Choroid plexus epithelial cell (primary cell): ENCODE data around the gene BCR.

Source experiments
- DNase-seq: peaks from one replicate; pipeline ENCODE4 v3.0.0-alpha.2; 2010; ENCODE audit warnings: low read depth
- H3K4me3 ChIP-seq: 2 replicates; pipeline ENCODE4 v1.5.1; 2011; ENCODE audit warnings: low read depth, mild to moderate bottlenecking, control low read depth, low read length, moderate library complexity
- CTCF ChIP-seq: conservative IDR thresholded peaks from 2 replicates; pipeline ENCODE4 v1.5.1; 2011; ENCODE audit warnings: low read depth, mild to moderate bottlenecking, control low read depth, inconsistent platforms, low read length, moderate library complexity

Gene BCR

DNA sequence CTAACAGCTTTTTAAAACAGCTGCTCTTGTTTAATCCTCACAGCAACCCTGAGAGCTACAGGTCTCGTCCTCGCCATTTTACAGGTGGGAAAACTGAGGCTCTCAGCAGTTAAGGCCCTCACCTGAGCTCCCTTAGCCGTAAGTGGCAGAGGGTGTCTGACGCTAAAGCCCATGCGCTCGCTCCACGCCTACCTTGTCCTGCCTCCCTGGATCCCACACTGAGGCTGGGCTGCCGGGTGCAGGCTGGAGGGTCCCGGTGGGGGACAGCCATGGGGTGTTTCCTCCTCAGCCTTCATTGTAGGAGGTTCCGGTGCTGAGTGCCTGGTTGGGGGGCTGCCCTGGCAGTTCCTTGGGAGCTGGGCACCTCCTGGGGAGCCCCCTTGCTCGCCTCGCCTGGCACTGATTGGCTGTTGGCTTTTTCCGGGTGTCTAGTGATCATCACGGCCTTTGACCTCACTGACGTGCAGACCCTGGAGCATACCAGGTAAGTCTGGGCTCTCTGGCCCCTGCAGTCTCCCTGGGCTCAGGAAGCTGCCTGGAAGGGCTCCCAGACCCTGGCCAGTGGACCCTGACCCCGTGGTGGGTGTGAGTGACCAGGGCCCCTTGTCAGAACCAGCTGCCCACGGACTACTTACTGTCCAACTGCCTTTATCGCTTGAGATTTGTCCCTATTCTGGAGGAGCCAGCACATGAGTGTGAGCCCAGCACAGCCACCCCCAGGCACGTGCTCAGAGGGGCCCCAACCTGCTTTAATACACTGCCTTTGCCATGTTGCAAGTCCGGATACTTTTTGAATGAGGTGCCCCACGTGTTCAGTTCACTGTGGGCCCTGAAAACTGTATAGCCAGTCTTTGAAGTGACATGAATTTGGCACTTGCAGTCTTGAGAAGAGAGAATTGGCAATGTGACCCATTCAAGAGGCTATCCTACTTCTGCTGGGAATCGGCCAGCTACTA, 22.5 kb upstream of the BCR start:
- DNase-seq: no peak
- no peak overlapping the region for H3K4me3 ChIP-seq
- TF ChIP-seq CTCF: no peak

DNA sequence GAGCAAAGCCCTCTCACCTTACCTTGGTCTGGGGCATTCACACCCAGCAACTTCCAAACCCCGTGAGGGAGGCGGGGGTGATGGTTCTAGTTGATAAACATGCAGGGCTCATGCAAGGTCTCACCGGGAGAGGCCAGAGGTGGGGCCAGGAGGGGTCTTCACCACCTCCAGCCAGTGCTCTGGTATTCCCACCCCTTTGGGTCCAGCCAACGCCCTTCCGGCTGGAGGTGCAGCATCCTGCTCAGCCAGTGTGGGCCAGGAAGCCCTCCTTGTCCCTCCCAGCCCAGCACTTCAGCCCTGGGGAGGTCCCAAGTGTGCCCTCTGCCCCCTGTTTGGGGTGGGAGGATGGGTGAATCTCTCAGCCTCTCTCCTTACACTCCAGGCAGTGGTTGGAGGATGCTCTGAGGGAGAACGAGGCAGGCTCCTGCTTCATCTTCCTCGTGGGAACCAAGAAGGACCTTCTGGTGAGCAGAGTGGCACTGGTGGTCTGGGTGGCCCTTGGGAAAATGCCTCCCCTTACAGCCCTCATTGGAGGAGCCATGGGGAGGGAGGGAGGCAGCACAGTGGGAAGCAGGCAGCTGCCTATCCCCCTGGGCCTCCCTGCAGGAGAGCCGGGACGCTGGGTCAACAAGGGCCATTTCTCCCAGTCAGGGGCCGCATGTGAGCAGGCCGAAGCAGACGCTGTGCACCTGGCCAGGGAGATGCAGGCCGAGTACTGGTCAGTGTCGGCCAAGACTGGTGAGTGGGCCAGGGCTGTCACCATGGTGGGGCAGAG, 21.6 kb upstream of the BCR start:
- no peak for DNase-seq
- no peak for TF ChIP-seq CTCF
- H3K4me3 ChIP-seq: no peak overlapping the region

DNA sequence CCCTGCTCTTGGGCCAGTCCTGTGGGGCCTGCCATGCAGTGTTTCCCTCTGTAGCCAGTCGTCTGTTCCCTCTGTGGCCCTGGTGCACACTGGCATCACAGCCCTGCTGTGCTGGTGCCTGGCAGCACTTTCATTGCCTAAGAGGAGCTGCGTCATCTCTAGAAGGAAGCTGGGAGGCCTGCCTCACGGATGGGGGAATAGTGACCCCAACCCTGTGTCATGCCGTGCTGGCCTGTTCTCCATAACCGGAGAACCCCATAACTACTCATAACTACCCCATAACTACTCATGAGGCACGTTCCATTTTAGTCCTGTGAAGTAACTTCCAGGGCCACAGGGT, 21.0 kb upstream of the BCR start:
- no peak overlapping the region for H3K4me3 ChIP-seq
- DNase-seq: no peak
- TF ChIP-seq CTCF: no peak

DNA sequence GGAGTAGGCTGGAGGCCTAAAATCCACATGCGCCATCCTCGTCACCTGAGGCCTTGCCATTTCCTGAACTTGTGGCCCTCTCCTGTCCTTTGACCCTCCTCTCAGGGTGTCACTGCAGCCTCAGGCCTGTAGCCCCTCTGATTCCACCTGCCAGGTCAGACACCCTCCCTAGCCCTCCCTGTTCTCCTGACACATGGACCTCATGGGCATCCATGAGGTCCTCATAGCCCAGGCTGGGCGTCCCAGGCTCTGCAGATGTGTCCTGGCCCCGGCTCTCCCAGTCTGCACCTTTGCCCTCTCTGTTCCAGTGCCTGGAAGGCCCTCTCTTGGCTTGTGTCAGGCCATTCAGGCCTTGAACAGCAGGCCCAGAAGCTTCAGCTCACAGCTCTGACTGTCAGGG, 19.3 kb upstream of the BCR start:
- H3K4me3 ChIP-seq: no peak overlapping the region
- DNase-seq: no peak
- TF ChIP-seq CTCF: no peak

GRCh38 chr22:23161574-23161973, 18.7 kb upstream of the BCR start:
- no peak for DNase-seq
- H3K4me3 ChIP-seq: no peak overlapping the region
- TF ChIP-seq CTCF: no peak

DNA sequence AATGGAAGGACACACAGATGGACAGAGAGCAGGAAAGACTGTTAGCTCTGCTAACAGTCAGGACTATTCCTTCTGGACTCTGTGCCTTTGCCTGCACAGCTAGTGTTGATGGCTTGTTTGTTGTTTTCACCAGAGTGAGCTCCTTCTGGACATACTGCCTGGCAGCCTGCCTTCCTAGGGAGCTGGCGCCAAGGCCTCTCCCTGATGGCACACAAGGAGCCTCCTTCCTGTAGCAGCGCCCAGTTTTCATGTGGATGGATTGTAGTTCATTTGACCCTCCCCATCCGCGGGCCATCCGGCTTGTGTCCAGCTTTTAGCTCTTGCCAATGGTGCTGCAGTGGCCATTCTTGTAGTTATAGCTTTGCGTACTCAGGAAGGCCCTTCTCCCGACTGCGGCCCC, 16.6 kb upstream of the BCR start:
- DNase-seq: no peak
- no peak overlapping the region for H3K4me3 ChIP-seq
- no peak for TF ChIP-seq CTCF
